ENCODE data around the gene CFAP92. TPM values are rescaled to one million over a fixed set of nuclear protein-coding genes. Genes with fewer than 3 reads are reported as not detected.

The CFAP92 gene
- total RNA-seq, 1 donor from 2014 or later, result 1.2 TPM

- ATAC-seq (peak; percentile 94), DNase-seq (ENCODE audit: low spot score) (peak; percentile 88)
- intact Hi-C loops (cut with DNase I), result no loop called here
Measured at GRCh38 chr3:129026728-129027543, 33.1 kb upstream of the CFAP92 start.

GRCh38 chr3:129025691-129026435 lies 32.0 kb upstream of the CFAP92 start:
- ATAC-seq, result peak; percentile 80
- DNase-seq (ENCODE audit: low spot score), result peak; percentile 42
- intact Hi-C loops (cut with DNase I), result no loop called here

GRCh38 chr3:129025108-129025507 lies 31.2 kb upstream of the CFAP92 start:
- DNase-seq (ENCODE audit: low spot score), result peak; percentile 50
- ATAC-seq, result no peak
- intact Hi-C loops (cut with DNase I), result no loop called here

- no peak for ATAC-seq
- intact Hi-C loops (cut with DNase I), result no loop called here
- no peak for DNase-seq (ENCODE audit: low spot score)
Measured at GRCh38 chr3:129023909-129024308, 30.0 kb upstream of the CFAP92 start.

GRCh38 chr3:129023008-129023358 lies 29.1 kb upstream of the CFAP92 start:
- intact Hi-C loops (cut with DNase I), result no loop called here
- ATAC-seq, result no peak
- no peak for DNase-seq (ENCODE audit: low spot score)

- intact Hi-C loops (cut with DNase I), result no loop called here
- ATAC-seq (peak; percentile 62), DNase-seq (ENCODE audit: low spot score) (peak; percentile 72)
Measured at GRCh38 chr3:129022114-129023007, 28.5 kb upstream of the CFAP92 start.

- intact Hi-C loops (cut with DNase I), result no loop called here
- DNase-seq (ENCODE audit: low spot score) (peak; percentile 25), ATAC-seq (no peak)
Measured at GRCh38 chr3:129021140-129021551, 27.3 kb upstream of the CFAP92 start.

- ATAC-seq, result no peak
- intact Hi-C loops (cut with DNase I), result no loop called here
- DNase-seq (ENCODE audit: low spot score), result no peak
Measured at GRCh38 chr3:129020691-129021090, 26.8 kb upstream of the CFAP92 start.

- ATAC-seq (no peak), DNase-seq (ENCODE audit: low spot score) (no peak)
- intact Hi-C loops (cut with DNase I), result no loop called here
Measured at GRCh38 chr3:129019266-129019665, 25.4 kb upstream of the CFAP92 start.

- intact Hi-C loops (cut with DNase I), result no loop called here
- ATAC-seq (no peak), DNase-seq (ENCODE audit: low spot score) (no peak)
Measured at GRCh38 chr3:129018751-129019150, 24.9 kb upstream of the CFAP92 start.

GRCh38 chr3:129018271-129018670 lies 24.4 kb upstream of the CFAP92 start:
- DNase-seq (ENCODE audit: low spot score), result no peak
- ATAC-seq, result no peak

GRCh38 chr3:129017484-129017899 lies 23.6 kb upstream of the CFAP92 start:
- ATAC-seq, result no peak
- no peak for DNase-seq (ENCODE audit: low spot score)
- intact Hi-C loops (cut with DNase I), result no loop called here

More at GRCh38 chr3:129018271-129018670, 24.4 kb upstream of the CFAP92 start:
- intact Hi-C loops (cut with DNase I), result no loop called here

- no peak for DNase-seq (ENCODE audit: low spot score)
- ATAC-seq, result no peak
- intact Hi-C loops (cut with DNase I), result no loop called here
Measured at GRCh38 chr3:129016720-129017483, 23.0 kb upstream of the CFAP92 start.

- DNase-seq (ENCODE audit: low spot score), result no peak
- no peak for ATAC-seq
- intact Hi-C loops (cut with DNase I), result no loop called here
Measured at GRCh38 chr3:129016356-129016719, 22.5 kb upstream of the CFAP92 start.

- DNase-seq (ENCODE audit: low spot score) (no peak), ATAC-seq (peak; percentile 57)
- intact Hi-C loops (cut with DNase I), result no loop called here
Measured at GRCh38 chr3:129015388-129016105, 21.7 kb upstream of the CFAP92 start.

- intact Hi-C loops (cut with DNase I), result no loop called here
- DNase-seq (ENCODE audit: low spot score), result no peak
- no peak for ATAC-seq
Measured at GRCh38 chr3:129014793-129015345, 21.0 kb upstream of the CFAP92 start.

- no peak for DNase-seq (ENCODE audit: low spot score)
- ATAC-seq, result peak; percentile 44
- intact Hi-C loops (cut with DNase I), result no loop called here
Measured at GRCh38 chr3:129014148-129014547, 20.3 kb upstream of the CFAP92 start.

- ATAC-seq, result no peak
Measured at GRCh38 chr3:129013491-129013891, 19.6 kb upstream of the CFAP92 start.

More at GRCh38 chr3:129013491-129013891, 19.6 kb upstream of the CFAP92 start:
- no peak for DNase-seq (ENCODE audit: low spot score)
- intact Hi-C loops (cut with DNase I), result no loop called here
